ENCODE data around the gene UBE2O. TPM values are rescaled to one million over a fixed set of nuclear protein-coding genes. Genes with fewer than 3 reads are reported as not detected.

Gene UBE2O
- total and polyA plus RNA-seq, 2 experiments from 2014 or later = 7.1 to 17.2 TPM

- H3K4me2 ChIP-seq (ENCODE audit: unreplicated experiment) = no peak overlapping the region
- no peak overlapping the region for H3K27ac ChIP-seq
- peaks cover 82% of the 10 kb centered on the region for H3K79me2 ChIP-seq (ENCODE audit: insufficient read depth)
- H3F3A ChIP-seq (ENCODE audit: insufficient read depth) = no peaks in the 10 kb centered on the region
- H3K4me1 ChIP-seq (ENCODE audit: insufficient read depth) = peaks cover 6% of the 10 kb centered on the region; the same call in 1 of the 2 replicates
- H3K27me3 ChIP-seq (replicated peaks; ENCODE audit: insufficient read depth) = no peaks in the 10 kb centered on the region
- WGBS, 2 experiments (ENCODE audit: low coverage in 1 of 2, low lambda C conversion rate in 2 of 2, missing lambda C conversion rate in 2 of 2) = 43% methylated on average over 21 of the region's 21 CpGs
- in situ Hi-C loops (cut with MboI) = no loop called here
- H3K4me3 ChIP-seq = no peak overlapping the region
- no peaks in the 10 kb centered on the region for H3K9me2 ChIP-seq (ENCODE audit: insufficient read depth)
- no peaks in the 10 kb centered on the region for H3K36me3 ChIP-seq (ENCODE audit: low read depth)
- H2AFZ ChIP-seq = no peak overlapping the region
- TF ChIP-seq EZH2 (IDR thresholded peaks at IDR 0.05; ENCODE audit: insufficient read depth, poor library complexity, severe bottlenecking) (no peak), EZH2phosphoT487 (IDR thresholded peaks at IDR 0.05; ENCODE audit: insufficient read depth, low read depth) (no peak)
- DNase-seq = peak; percentile 51
- H3K9ac ChIP-seq = no peak overlapping the region
- no peaks in the 10 kb centered on the region for H4K20me1 ChIP-seq (ENCODE audit: insufficient read depth)
- H3K9me3 ChIP-seq (ENCODE audit: low read depth) = no peaks in the 10 kb centered on the region
Observed at GRCh38 chr17:76414334-76415295, 38.3 kb downstream of the UBE2O start.

- WGBS, 2 experiments (ENCODE audit: low coverage in 1 of 2, low lambda C conversion rate in 2 of 2, missing lambda C conversion rate in 2 of 2) = 89 to 90% methylated on average over 5 of the region's 5 CpGs
- H3K36me3 ChIP-seq (ENCODE audit: low read depth) = no peaks in the 10 kb centered on the region
- in situ Hi-C loops (cut with MboI) = no loop called here
Observed at GRCh38 chr17:76411247-76411646, 41.7 kb downstream of the UBE2O start.

GRCh38 chr17:76410328-76410965, 42.5 kb downstream of the UBE2O start:
- WGBS, 2 experiments (ENCODE audit: low coverage in 1 of 2, low lambda C conversion rate in 2 of 2, missing lambda C conversion rate in 2 of 2) = 94 to 96% methylated on average over 15 of the region's 15 CpGs
- in situ Hi-C loops (cut with MboI) = no loop called here
- H4K20me1 ChIP-seq (ENCODE audit: insufficient read depth) = no peaks in the 10 kb centered on the region
- no peak overlapping the region for H3K9ac ChIP-seq
- no peaks in the 10 kb centered on the region for H3K9me2 ChIP-seq (ENCODE audit: insufficient read depth)
- H3K9me3 ChIP-seq (ENCODE audit: low read depth) = no peaks in the 10 kb centered on the region
- H3K4me2 ChIP-seq (ENCODE audit: unreplicated experiment) = no peak overlapping the region
- no peaks in the 10 kb centered on the region for H3K27me3 ChIP-seq (replicated peaks; ENCODE audit: insufficient read depth)
- TF ChIP-seq EZH2 (IDR thresholded peaks at IDR 0.05; ENCODE audit: insufficient read depth, poor library complexity, severe bottlenecking) (no peak), EZH2phosphoT487 (IDR thresholded peaks at IDR 0.05; ENCODE audit: insufficient read depth, low read depth) (no peak)
- H3K27ac ChIP-seq = no peak overlapping the region
- DNase-seq = no peak
- H3K4me3 ChIP-seq = no peak overlapping the region
- no peaks in the 10 kb centered on the region for H3K36me3 ChIP-seq (ENCODE audit: low read depth)
- H3F3A ChIP-seq (ENCODE audit: insufficient read depth) = no peaks in the 10 kb centered on the region
- H3K79me2 ChIP-seq (ENCODE audit: insufficient read depth) = peaks cover 82% of the 10 kb centered on the region
- no peak overlapping the region for H2AFZ ChIP-seq
- H3K4me1 ChIP-seq (ENCODE audit: insufficient read depth) = peaks cover 6% of the 10 kb centered on the region; the same call in 1 of the 2 replicates

More at GRCh38 chr17:76411247-76411646, 41.7 kb downstream of the UBE2O start:
- H3K4me1 ChIP-seq (ENCODE audit: insufficient read depth) = peaks cover 6% of the 10 kb centered on the region; the same call in 1 of the 2 replicates
- H4K20me1 ChIP-seq (ENCODE audit: insufficient read depth) = no peaks in the 10 kb centered on the region
- H3K4me3 ChIP-seq = no peak overlapping the region
- no peaks in the 10 kb centered on the region for H3K27me3 ChIP-seq (replicated peaks; ENCODE audit: insufficient read depth)
- H3K9me2 ChIP-seq (ENCODE audit: insufficient read depth) = no peaks in the 10 kb centered on the region
- H3F3A ChIP-seq (ENCODE audit: insufficient read depth) = no peaks in the 10 kb centered on the region
- H3K4me2 ChIP-seq (ENCODE audit: unreplicated experiment) = no peak overlapping the region
- H3K9ac ChIP-seq = no peak overlapping the region
- peaks cover 83% of the 10 kb centered on the region for H3K79me2 ChIP-seq (ENCODE audit: insufficient read depth)
- no peak overlapping the region for H3K27ac ChIP-seq
- TF ChIP-seq EZH2 (IDR thresholded peaks at IDR 0.05; ENCODE audit: insufficient read depth, poor library complexity, severe bottlenecking) (no peak), EZH2phosphoT487 (IDR thresholded peaks at IDR 0.05; ENCODE audit: insufficient read depth, low read depth) (no peak)
- no peak for DNase-seq
- no peaks in the 10 kb centered on the region for H3K9me3 ChIP-seq (ENCODE audit: low read depth)
- H2AFZ ChIP-seq = no peak overlapping the region

GRCh38 chr17:76408037-76408849, 44.7 kb downstream of the UBE2O start:
- Histone ChIP-seq H3K4me1 (ENCODE audit: insufficient read depth) (no peaks in the 10 kb centered on the region), H3K9me3 (ENCODE audit: low read depth) (no peaks in the 10 kb centered on the region), H2AFZ (no peak overlapping the region), H3K27me3 (replicated peaks; ENCODE audit: insufficient read depth) (no peaks in the 10 kb centered on the region), H3K79me2 (ENCODE audit: insufficient read depth) (peaks cover 62% of the 10 kb centered on the region), H3K27ac (no peak overlapping the region), H3K36me3 (ENCODE audit: low read depth) (peaks cover 8% of the 10 kb centered on the region; the same call in 1 of the 2 replicates), H3K9ac (no peak overlapping the region), H4K20me1 (ENCODE audit: insufficient read depth) (no peaks in the 10 kb centered on the region), H3K4me2 (ENCODE audit: unreplicated experiment) (no peak overlapping the region), H3K4me3 (no peak overlapping the region), H3F3A (ENCODE audit: insufficient read depth) (no peaks in the 10 kb centered on the region), H3K9me2 (ENCODE audit: insufficient read depth) (no peaks in the 10 kb centered on the region)
- 78 to 80% methylated on average over 12 of the region's 12 CpGs for WGBS, 2 experiments (ENCODE audit: low coverage in 1 of 2, low lambda C conversion rate in 2 of 2, missing lambda C conversion rate in 2 of 2)
- peak; percentile 62 for DNase-seq
- in situ Hi-C loops (cut with MboI) = no loop called here
- TF ChIP-seq EZH2phosphoT487 (IDR thresholded peaks at IDR 0.05; ENCODE audit: insufficient read depth, low read depth) = no peak
- no peak for TF ChIP-seq EZH2 (IDR thresholded peaks at IDR 0.05; ENCODE audit: insufficient read depth, poor library complexity, severe bottlenecking)
